Effector memory CD8-positive, alpha-beta T cell (primary cell): ENCODE data around the gene ARL3.
"Not testable (repeated sequence)": the region's sequence is repeated elsewhere in the genome, so short reads cannot be mapped to it uniquely, and the experiment has no call there.

Source experiments
- ATAC-seq: fragments of 150-1000 bp; cut with Tn5 transposase; replicated peaks from 2 replicates; pipeline ENCODE4 v1.10.0; 2021; ENCODE audit warnings: mild to moderate bottlenecking, moderate library complexity
- DNase-seq, 3 experiments: peaks; one replicate each; pipeline ENCODE4 v3.0.0; 2021
- H3K27ac Mint-ChIP-seq, 2 donors: one replicate each; pipeline ENCODE4 v1.8.0; 2022; ENCODE audit warnings: mild to moderate bottlenecking in 2 of 2, mixed read lengths in 2 of 2, moderate library complexity in 2 of 2
- H3K27me3 Mint-ChIP-seq, 2 donors: one replicate each; pipeline ENCODE4 v1.8.0; 2022; ENCODE audit warnings: mixed read lengths in 2 of 2
- H3K36me3 Mint-ChIP-seq: one replicate; pipeline ENCODE4 v1.8.0; 2022; ENCODE audit warnings: mild to moderate bottlenecking, moderate library complexity, mixed read lengths; ENCODE audit not compliant: insufficient read depth
- H3K4me1 Mint-ChIP-seq, 2 donors: one replicate each; pipeline ENCODE4 v1.8.0; 2022; ENCODE audit warnings: low read depth in 2 of 2, mixed read lengths in 2 of 2
- H3K4me3 Mint-ChIP-seq, 2 donors: one replicate each; pipeline ENCODE4 v1.8.0; 2022; ENCODE audit warnings: mild to moderate bottlenecking in 2 of 2, mixed read lengths in 2 of 2, moderate library complexity in 2 of 2
- H3K9me3 Mint-ChIP-seq, 2 donors: one replicate each; pipeline ENCODE4 v1.8.0; 2022; ENCODE audit warnings: mixed read lengths in 2 of 2
- total RNA-seq, 9 experiments: gene quantifications; one replicate each; lab custom pipeline; 2026; lab: John Stamatoyannopoulos, UW

The ARL3 gene
- 1.3 to 15.8 (median 6.6) reads per million in 9 experiments for total RNA-seq

- Mint-ChIP-seq H3K27ac (peak within 1 kb of the TSS; percentile 95), H3K36me3 (peaks cover 26% of the 10 kb centered on the region), H3K4me1 (peaks cover 29 to 36% of the 10 kb centered on the region in 2 donors), H3K9me3 (no peaks in the 10 kb centered on the region), H3K27me3 (no peaks in the 10 kb centered on the region), H3K4me3 (peak within 1 kb of the TSS; percentile 87 to 92)
- ATAC-seq (peak; percentile 84), DNase-seq (peak; percentile 87 to 89 (median 87))
These were observed at the start of gene ARL3 for GRCh38 chr10:102713814-102714620. Gene ARL3, minus strand, starts transcription at chr10:102714397. Its CDS starts 122 bp downstream, at chr10:102714275.

- no peak for ATAC-seq
- H3K36me3 Mint-ChIP-seq = peaks cover 24% of the 10 kb centered on the region
- H3K27ac Mint-ChIP-seq = peak overlapping the region; percentile 8 to 39
- DNase-seq = no peak
- no peaks in the 10 kb centered on the region for H3K9me3 Mint-ChIP-seq
- no peaks in the 10 kb centered on the region for H3K27me3 Mint-ChIP-seq
- H3K4me1 Mint-ChIP-seq = peaks cover 30 to 43% of the 10 kb centered on the region in 2 donors
- no peak overlapping the region for H3K4me3 Mint-ChIP-seq
These were observed 48.9 kb upstream of the ARL3 start for GRCh38 chr10:102763037-102763607.

GRCh38 chr10:102762401-102763015 lies 48.3 kb upstream of the ARL3 start:
- Mint-ChIP-seq H3K27ac (peak overlapping the region; percentile 8 to 39), H3K4me1 (peaks cover 28 to 42% of the 10 kb centered on the region in 2 donors), H3K9me3 (no peaks in the 10 kb centered on the region), H3K27me3 (no peaks in the 10 kb centered on the region), H3K36me3 (peaks cover 26% of the 10 kb centered on the region), H3K4me3 (no peak overlapping the region)
- DNase-seq (no peak), ATAC-seq (no peak)

DNA sequence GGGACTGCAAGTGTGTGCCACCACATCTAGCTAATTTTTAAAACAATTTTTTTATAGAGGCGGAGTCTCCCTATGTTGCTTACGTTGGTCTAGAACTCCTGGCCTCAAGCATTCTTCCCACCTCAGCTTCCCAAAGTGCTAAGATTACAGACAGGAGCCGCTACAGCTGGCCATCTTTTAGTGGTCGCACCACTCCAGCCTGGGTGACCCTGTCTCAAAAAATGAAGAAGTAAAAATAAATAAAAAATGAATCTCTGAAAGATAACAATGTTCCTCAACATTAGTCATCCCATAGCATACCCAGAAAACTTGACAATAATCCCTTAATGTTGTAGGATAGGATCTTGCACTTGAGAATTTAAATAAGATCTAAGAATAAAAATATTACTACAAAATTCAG lies 47.8 kb upstream of the ARL3 start:
- Mint-ChIP-seq H3K9me3 (no peaks in the 10 kb centered on the region), H3K4me1 (peaks cover 27 to 43% of the 10 kb centered on the region in 2 donors), H3K36me3 (peaks cover 26% of the 10 kb centered on the region), H3K27me3 (no peaks in the 10 kb centered on the region), H3K27ac (peak overlapping the region in 1 of 2 donors; percentile 8), H3K4me3 (no peak overlapping the region)
- ATAC-seq (no peak), DNase-seq (no peak)

GRCh38 chr10:102759497-102760210 lies 45.5 kb upstream of the ARL3 start:
- no peak for DNase-seq
- Mint-ChIP-seq H3K27me3 (no peaks in the 10 kb centered on the region), H3K9me3 (no peaks in the 10 kb centered on the region), H3K4me1 (peaks cover 26 to 35% of the 10 kb centered on the region in 2 donors), H3K4me3 (no peak overlapping the region), H3K27ac (no peak overlapping the region), H3K36me3 (peaks cover 18% of the 10 kb centered on the region)
- ATAC-seq = no peak

- not testable (repeated sequence) for H3K9me3 Mint-ChIP-seq, H3K4me3 Mint-ChIP-seq, DNase-seq, H3K27me3 Mint-ChIP-seq, ATAC-seq
- peaks cover 18% of the 10 kb centered on the region for H3K36me3 Mint-ChIP-seq
- H3K27ac Mint-ChIP-seq = peak overlapping the region in 1 of 2 donors; percentile 33
- H3K4me1 Mint-ChIP-seq = peaks cover 26 to 38% of the 10 kb centered on the region in 2 donors
These were observed 44.7 kb upstream of the ARL3 start for GRCh38 chr10:102758933-102759262.

DNA sequence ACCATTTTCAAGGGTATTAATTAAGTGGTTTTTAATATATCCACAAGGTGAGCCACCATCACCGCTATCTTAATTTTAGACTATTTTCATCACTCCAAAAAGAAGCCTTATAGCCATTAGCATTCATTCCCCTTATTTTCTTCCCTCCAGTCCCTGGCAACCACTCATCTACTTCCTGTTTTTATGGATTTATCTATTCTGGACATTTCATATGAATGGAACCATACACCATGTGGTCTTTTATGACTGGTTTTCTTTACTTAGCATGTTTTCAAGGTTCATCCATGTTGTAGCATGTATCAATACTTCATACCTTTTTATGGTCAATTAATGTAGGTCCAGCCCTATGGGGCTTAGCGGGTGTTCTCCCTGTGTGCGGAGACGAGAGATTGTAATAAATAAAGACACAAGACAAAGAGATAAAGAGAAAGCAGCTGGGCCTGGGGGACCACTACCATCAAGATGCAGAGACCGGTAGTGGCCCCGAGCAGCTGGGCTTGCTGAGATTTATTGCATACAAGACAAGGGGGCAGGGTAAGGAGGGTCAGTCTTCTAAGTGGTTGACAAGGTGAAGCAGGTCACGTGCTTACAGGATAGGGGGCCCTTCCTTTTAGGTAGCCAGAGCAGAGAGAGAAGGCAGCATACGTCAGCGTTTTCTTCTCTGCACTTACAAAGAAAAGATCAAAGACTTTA lies 44.2 kb upstream of the ARL3 start:
- no peak for DNase-seq
- peak overlapping the region; percentile 33 to 44 for H3K27ac Mint-ChIP-seq
- H3K36me3 Mint-ChIP-seq = peaks cover 15% of the 10 kb centered on the region
- no peak overlapping the region for H3K4me3 Mint-ChIP-seq
- ATAC-seq = no peak
- peaks cover 26 to 41% of the 10 kb centered on the region in 2 donors for H3K4me1 Mint-ChIP-seq
- no peaks in the 10 kb centered on the region for H3K27me3 Mint-ChIP-seq
- H3K9me3 Mint-ChIP-seq = no peaks in the 10 kb centered on the region

- H3K36me3 Mint-ChIP-seq = peaks cover 9% of the 10 kb centered on the region
- H3K27me3 Mint-ChIP-seq = no peaks in the 10 kb centered on the region
- no peak for DNase-seq
- no peak for ATAC-seq
- H3K27ac Mint-ChIP-seq = peak overlapping the region in 1 of 2 donors; percentile 44
- no peaks in the 10 kb centered on the region for H3K9me3 Mint-ChIP-seq
- no peak overlapping the region for H3K4me3 Mint-ChIP-seq
- H3K4me1 Mint-ChIP-seq = peaks cover 35 to 45% of the 10 kb centered on the region in 2 donors
These were observed 43.1 kb upstream of the ARL3 start for GRCh38 chr10:102757323-102757722.

DNA sequence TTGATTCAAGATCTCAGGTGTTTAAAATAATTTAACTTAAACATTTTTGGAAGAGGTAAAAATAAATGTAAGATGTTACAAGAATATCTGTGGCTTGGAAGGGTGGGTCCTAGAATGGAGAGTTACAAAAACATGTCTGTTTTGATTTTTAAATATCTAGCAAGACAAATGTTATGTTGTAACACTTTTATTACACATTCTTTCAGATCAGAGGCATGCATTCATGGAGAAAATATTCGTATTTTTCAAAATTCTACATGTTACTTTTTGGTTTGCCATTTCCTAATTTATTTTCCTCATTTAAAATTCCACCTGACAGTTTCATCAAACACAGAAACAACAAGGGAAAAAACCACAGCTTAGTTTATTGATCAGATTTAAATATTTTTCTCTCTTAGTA lies 39.5 kb upstream of the ARL3 start:
- ATAC-seq (no peak), DNase-seq (no peak)
- Mint-ChIP-seq H3K4me3 (no peak overlapping the region), H3K9me3 (no peaks in the 10 kb centered on the region), H3K4me1 (peaks cover 33 to 50% of the 10 kb centered on the region in 2 donors), H3K27ac (peak overlapping the region; percentile 46 to 75), H3K36me3 (peaks cover 14% of the 10 kb centered on the region), H3K27me3 (no peaks in the 10 kb centered on the region)

- Mint-ChIP-seq H3K36me3 (peaks cover 14% of the 10 kb centered on the region), H3K9me3 (no peaks in the 10 kb centered on the region), H3K4me3 (no peak overlapping the region), H3K4me1 (peaks cover 33 to 50% of the 10 kb centered on the region in 2 donors), H3K27me3 (no peaks in the 10 kb centered on the region), H3K27ac (peak overlapping the region; percentile 46 to 75)
- peak; percentile 65 for ATAC-seq
- DNase-seq = no peak
These were observed 38.9 kb upstream of the ARL3 start for GRCh38 chr10:102752934-102753664.

DNA sequence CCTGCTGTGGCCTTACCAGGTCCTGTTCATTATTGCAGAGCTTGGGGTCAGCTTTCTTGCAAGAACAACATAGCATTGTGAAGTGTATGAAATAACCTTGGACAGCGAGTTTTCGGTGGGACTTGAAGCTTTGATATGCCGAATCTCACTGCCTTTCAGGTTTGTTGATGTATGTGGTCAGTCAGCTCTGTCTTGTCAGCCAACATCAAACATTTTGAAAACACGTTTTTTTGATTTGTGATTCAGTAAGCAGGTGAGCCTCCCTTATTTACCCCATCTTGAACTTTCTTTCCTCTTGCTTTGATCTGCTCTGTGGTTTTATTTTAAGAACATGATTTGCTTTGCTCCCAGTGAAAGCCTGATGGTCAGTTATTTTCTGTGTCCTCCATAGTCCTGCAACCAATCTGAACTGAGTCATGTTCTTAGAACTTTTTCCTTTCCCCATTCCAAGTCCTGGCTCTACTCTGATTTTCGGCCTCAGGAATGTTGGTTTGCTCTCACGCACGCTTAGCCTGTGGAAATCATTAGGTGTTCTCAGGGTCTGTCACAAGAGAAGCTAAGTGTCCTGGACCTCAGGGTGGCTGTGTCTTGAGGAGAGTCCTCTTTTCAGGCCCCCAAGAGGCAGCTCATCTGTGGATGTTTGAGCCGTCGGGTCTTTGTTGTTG lies 38.2 kb upstream of the ARL3 start:
- Mint-ChIP-seq H3K27ac (peak overlapping the region; percentile 46 to 75), H3K4me3 (no peak overlapping the region), H3K36me3 (peaks cover 11% of the 10 kb centered on the region), H3K27me3 (no peaks in the 10 kb centered on the region), H3K4me1 (peaks cover 33 to 48% of the 10 kb centered on the region in 2 donors), H3K9me3 (no peaks in the 10 kb centered on the region)
- DNase-seq = no peak
- ATAC-seq = no peak

GRCh38 chr10:102745157-102745556 lies 31.0 kb upstream of the ARL3 start:
- ATAC-seq (no peak), DNase-seq (no peak)
- Mint-ChIP-seq H3K9me3 (peaks cover 4 to 8% of the 10 kb centered on the region in 2 donors), H3K27ac (peak overlapping the region in 1 of 2 donors; percentile 77), H3K4me3 (peak overlapping the region; percentile 81 to 93), H3K4me1 (peaks cover 32 to 47% of the 10 kb centered on the region in 2 donors), H3K27me3 (no peaks in the 10 kb centered on the region), H3K36me3 (peaks cover 11% of the 10 kb centered on the region)
